Coronary artery (tissue), 2 donors: ENCODE data around the gene TANC1.

Experiments
- DNase-seq: peaks from one replicate; pipeline ENCODE4 v3.0.0-alpha.2; 2017; ENCODE audit warnings: low spot score
- H3K27ac ChIP-seq, 2 donors: fragments of 200-600 bp; sonication (generic); one replicate each; pipeline ENCODE4 v1.5.1; 2016 to 2019
- H3K4me3 ChIP-seq: fragments of 200-600 bp; sonication (generic); 2 replicates; pipeline ENCODE4 v1.5.1; 2016; ENCODE audit warnings: mild to moderate bottlenecking, moderate library complexity
- CTCF ChIP-seq: fragments of 200-600 bp; sonication (generic); IDR thresholded peaks from one replicate; pipeline ENCODE4 v1.5.1; 2019; ENCODE audit warnings: antibody characterized with exemption

TANC1 gene

DNA sequence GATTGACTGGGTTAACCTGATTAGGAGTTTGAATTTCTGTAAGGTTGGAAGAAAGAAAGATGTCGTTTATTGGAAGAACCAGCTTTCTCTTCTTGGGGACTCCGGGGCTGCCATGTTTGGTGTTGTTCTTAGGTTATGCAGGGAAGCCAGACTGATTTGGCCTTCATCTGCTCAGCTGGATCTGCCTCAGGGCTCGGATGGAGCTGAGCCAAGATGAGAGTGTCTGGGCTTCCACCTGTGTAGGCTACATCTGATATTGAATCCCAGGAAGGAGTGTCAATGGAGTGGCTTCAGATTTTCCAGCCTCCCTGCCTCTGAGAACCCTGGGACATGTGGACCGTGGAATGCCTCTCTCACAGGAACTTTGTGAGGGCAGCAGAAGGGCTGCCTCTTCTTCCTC is 192.0 kb downstream of the TANC1 start:
- no peak overlapping the region for H3K27ac ChIP-seq
- DNase-seq: no peak
- no peak overlapping the region for H3K4me3 ChIP-seq
- TF ChIP-seq CTCF: no peak

- no peak for DNase-seq
- TF ChIP-seq CTCF: no peak
These were observed 192.5 kb downstream of the TANC1 start for GRCh38 chr2:159160954-159161353.

GRCh38 chr2:159163930-159164329 is 195.5 kb downstream of the TANC1 start:
- Histone ChIP-seq H3K4me3 (no peak overlapping the region), H3K27ac (no peak overlapping the region)
- no peak for DNase-seq
- TF ChIP-seq CTCF: no peak

More at GRCh38 chr2:159160954-159161353, 192.5 kb downstream of the TANC1 start:
- Histone ChIP-seq H3K27ac (no peak overlapping the region), H3K4me3 (no peak overlapping the region)

- H3K27ac ChIP-seq: no peak overlapping the region
- TF ChIP-seq CTCF: no peak
These were observed 196.0 kb downstream of the TANC1 start for GRCh38 chr2:159164457-159164911.

GRCh38 chr2:159165048-159165447 is 196.6 kb downstream of the TANC1 start:
- no peak overlapping the region for H3K4me3 ChIP-seq
- TF ChIP-seq CTCF: no peak
- no peak overlapping the region for H3K27ac ChIP-seq
- DNase-seq: no peak

More at GRCh38 chr2:159164457-159164911, 196.0 kb downstream of the TANC1 start:
- no peak for DNase-seq
- no peak overlapping the region for H3K4me3 ChIP-seq

GRCh38 chr2:159168707-159169106 is 200.3 kb downstream of the TANC1 start:
- TF ChIP-seq CTCF: no peak
- no peak for DNase-seq
- H3K4me3 ChIP-seq: no peak overlapping the region
- no peak overlapping the region for H3K27ac ChIP-seq

DNA sequence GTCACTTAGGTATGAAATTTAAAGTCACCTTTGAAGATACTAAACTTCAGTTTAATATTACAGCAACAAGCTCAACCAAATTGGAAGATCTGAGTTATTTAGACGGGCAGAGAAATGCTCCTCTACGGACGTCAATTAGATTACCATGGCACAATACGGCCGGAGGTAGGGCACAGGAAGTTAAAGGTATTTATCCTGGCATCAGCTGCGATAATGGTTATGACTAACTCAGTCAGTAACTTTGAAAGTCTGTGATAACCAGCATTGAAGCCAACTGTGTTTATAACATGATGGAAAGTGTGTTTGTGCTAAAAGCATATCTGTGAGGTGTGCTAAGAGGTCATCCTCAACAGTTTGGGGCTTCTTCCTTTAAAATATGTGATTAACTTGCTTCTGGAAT is 200.7 kb downstream of the TANC1 start:
- Histone ChIP-seq H3K4me3 (no peak overlapping the region), H3K27ac (no peak overlapping the region)
- no peak for DNase-seq
- no peak for TF ChIP-seq CTCF
